SK-N-DZ (cell line): Measurements from ENCODE around the gene ARFGAP3.

Experiments
- DNase-seq: peaks from one replicate; pipeline ENCODE4 v3.0.0-alpha.2; 2015; ENCODE audit warnings: low spot score

The ARFGAP3 gene

DNA sequence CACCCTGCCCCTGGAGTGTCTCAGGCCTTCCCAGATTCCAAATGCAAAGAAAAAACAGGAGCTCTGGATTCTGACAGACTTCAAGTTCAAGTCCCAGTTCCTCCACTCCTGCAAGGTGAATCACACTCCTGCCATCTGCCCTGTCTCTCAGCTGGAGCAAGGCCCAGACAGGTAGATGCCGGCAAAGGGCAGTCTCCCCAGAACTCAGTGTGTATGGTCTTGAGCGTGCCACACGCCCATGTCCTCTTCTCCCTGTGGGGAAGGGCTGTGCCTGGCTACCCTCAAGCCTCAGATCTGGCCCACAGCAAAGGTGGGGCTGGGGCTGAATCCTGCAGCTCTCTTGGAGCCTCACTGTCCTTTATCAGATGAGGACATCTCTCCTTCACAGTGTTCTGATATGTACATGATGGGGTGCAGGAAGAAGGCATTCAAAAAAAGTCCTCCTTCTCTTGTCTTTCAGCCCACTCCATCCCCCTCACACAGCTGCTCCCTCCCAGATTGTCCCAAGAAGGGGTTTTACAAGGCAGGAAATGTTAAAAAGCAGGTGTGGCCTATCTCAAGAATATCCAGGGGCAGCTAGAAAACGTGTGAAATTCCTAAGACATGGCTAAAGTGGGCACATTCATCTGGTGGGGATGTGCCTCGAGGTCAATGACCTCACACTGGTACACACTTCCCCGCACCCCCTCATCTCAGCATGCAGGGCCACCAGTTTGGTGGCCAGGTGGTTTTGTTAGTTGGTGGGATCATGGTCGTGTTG, 27.7 kb upstream of the ARFGAP3 start:
- no peak for DNase-seq

DNA sequence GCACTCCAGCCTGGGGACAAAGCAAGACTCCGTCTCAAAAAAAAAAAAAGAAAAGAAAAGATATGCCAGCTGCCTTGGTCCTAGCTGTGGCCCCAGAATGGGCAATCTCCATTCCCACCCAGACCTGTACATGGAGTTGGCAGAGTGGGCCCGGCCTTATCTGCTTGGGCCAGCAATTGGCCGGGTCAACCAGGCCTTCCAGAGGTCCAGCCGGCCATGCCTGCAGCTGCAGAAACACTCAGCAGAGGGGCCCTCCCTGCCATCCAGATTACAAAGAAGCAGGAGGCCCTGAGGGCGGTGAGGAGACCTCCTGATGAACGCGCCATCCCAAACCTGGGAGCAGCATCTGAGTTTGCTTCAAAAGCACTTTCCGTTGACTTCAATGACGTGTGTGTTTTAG, 26.9 kb upstream of the ARFGAP3 start:
- no peak for DNase-seq

DNA sequence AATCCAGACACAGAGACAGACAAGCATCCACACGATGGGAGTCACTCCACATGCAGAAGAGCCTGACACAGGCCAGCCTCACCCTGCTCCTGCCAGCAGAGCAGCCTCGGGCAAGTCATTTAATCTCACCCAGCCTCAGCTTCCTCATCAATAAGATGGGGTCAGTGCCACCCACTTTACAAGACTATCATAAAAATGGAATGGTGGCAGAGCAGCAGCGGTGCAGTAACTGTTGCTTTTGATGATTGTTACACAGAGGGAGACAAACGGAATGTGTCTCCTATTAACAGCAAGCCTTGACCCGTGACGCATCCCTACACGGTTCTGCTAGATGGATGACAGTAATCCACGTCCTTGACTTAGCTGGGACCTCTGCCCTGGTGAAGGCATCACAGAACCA, 26.0 kb upstream of the ARFGAP3 start:
- no peak for DNase-seq

DNA sequence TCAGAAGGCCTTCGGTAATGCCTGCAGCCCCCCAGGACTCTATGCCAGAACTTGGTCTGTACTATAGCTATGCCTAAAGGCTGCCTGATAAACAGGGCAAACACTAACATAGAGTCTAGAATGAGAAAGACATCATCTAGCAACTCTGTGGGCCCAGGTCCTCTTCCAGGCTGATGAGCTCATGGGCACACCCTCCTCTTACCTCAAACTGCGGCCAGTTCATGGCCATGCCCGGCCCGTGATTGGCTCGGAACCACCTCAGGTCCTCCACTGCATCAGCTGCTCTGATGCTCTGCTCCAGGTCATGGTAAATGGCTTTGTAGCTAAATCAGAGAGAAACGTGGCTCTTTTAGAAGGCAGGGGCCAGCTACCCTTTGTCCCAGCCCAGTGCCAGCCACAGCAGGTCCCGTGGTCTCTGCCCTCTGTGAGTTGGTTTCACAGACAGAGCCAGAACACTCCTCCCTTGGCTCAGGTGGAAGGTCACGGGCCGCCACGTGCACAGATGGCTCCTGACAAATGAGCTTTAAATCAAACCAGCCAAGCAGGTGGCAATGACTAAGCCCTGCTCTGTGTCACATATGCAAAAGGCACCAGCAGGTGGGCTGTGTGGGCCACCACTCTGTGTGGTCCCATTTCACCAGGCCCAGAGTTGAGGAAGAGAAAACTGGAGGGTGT, 25.0 kb upstream of the ARFGAP3 start:
- DNase-seq: no peak

DNA sequence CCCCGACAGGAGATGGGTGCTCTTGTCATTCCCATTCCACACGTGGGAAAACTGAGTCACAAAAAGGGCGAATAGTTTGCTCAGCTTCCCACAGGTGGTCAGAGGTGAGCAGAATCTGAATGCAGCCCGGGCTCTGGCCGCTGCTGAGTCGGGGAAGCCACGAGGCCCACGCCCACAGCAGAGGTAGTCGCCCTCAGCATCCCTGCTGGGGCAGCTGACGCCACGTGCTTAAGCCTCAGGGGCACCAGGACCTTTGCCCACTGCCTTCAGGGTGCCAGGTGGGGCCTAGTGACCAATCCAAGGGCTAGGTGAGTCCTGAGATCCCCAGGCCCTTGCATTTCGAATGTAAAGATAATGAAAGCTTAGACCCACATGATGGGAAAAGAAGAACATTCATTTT, 24.2 kb upstream of the ARFGAP3 start:
- DNase-seq: no peak

DNA sequence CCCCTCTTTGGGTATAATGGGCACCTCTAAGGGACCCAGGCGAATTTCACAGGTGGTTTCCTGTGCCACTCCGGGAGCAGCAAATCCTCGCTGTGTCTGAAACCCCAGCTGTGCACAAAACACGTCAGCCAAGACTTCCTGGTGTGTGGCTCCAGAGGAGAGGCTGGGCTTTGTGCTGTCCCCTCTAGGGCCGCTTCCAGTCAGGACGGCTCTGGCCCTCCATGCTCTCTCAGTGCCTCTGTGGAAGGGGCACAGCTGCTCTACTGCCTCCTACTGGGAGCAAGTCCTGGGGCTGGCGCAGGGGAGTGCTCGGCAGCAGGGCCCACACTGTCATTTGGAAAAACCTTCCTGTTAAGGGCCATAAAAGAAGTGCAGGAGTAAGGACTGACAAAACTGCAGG, 23.7 kb upstream of the ARFGAP3 start:
- no peak for DNase-seq

DNA sequence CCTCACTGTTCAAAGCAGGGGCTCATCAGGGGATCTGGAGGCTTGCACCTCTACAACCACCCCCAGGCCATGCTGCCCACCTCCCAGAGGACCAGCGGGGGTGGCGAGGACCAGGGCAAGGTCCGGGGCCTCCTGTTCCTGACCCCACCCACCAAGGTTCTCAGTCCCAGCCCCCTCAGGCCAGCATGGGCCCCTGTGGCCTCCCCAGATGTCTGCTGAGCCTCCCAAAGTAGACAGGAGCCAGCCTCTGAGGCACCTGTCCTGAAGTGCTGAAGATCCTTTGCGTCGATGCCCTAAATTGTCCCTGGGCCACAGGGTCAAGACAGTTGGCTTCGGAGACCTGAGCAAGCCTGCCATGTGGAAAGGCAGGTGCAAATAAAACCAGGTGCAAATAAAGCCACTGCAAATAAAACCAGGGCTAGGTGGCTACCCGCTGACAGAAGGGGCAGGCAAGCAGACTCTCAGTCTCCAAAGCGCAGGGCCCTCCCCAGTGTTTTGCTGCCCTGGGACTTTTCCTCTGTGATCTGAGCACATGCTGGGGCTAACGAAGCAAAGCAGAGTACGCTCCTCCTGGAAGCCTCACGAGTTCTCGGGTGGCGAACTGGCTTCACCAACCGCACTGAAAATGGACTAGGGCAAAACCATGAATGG, 22.4 kb upstream of the ARFGAP3 start:
- no peak for DNase-seq

DNA sequence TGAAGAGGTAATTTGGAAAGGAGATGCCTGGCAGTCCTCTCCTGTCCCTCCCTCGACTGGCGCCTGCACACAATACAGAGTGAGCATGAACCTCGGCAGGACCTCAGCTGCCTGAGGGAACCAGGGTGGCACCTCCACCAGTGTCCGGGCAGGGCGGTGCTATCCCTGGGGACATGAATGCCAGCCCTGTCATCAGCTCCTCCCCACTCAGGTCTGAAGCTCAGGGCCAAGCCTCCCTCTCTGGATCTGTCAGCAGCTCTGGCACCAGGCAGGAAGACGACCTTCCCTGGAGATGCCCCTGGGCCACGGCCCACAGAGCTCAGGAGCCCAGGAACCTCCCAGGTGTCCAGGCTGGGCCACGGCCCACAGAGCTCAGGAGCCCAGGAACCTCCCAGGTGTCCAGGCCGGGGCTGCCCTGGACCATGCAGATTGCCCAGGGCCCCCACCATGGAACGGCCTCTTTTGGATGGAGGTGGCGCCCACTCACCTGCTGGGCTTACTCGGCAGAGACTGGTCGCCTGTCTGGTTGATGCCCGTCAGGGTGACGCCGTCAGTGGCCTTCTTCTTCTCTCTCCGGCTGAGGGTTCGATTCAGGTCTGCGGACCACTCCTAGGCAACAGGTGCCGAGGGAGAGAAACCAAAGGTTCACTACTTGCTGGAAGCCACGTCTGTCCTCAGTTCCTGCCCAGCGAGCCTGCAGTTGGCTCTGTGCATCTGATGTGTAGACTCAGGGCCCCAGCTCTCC, 21.7 kb upstream of the ARFGAP3 start:
- no peak for DNase-seq

DNA sequence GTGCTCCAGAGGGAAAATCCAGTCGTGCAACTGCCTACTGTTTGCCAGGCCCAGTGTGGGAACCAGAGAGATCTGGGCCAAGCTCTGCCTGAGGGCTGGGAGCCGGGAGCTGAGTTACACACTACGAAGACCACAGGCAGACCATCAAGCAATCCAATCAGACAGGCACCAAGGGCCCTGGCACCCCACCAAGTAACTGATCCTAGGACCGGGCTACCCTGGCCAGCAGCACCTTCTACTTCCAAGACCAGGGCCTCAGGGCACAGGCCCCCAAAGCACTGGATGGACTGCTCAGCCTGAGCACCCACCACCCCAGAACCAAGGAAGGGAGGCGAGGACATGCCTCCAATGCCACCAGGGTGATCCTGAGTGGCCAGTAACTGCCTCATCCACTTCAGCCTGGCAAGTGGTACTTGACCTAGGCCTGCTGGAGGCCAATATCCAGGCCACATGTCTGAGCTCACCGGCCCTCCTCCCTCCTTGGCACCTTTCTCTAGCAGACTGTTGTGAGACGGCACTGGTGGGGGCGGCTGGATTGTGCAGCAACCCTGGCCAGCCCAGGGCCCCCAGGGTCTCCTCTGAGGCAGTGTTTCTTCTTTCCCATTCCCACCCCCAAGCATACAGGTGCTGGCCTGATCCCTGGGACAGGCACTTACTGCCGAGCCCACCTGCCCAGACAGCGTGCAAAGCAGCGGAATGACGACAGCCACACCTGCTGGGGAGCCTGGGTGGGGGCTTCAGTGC, 20.7 kb upstream of the ARFGAP3 start:
- no peak for DNase-seq

DNA sequence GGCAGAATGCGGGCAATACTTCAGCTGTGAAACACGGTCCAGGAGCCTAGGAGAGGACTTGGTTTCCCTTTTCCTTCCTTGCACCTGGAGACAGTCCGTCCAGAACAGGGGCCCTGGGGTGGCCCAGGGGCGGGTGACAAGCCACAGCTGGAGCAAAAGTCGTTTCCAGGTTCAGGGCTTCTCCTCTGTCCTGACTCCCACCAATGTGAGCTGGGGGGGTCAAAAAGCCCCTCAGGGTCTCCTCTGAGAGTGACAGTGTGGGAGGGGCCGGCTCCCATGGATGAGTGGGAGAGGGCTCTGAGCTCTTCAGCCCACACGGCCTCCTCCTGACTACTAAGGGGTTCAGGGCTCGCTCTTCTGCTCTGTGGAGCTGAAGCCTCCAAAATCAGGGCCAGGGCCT, 20.1 kb upstream of the ARFGAP3 start:
- no peak for DNase-seq

DNA sequence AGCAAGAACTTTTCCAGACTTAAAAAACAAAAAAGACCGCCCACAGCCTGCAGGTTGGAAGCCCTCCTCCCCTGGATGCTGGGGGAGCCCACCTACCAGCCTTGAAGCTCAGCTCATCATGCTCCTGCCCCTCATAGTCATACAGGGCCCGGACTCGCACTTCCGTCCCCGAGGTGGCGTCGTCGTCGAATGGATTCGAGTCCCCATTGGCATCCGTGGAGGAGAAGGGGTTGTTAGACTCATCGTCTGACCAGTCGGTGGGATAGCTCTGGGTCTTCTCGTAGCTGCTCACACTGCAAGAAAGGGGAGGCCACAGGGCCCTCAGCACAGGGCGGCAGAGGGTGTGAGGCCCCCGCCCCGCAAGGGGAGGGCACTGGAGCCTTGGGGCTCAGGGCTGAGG, 19.0 kb upstream of the ARFGAP3 start:
- no peak for DNase-seq

DNA sequence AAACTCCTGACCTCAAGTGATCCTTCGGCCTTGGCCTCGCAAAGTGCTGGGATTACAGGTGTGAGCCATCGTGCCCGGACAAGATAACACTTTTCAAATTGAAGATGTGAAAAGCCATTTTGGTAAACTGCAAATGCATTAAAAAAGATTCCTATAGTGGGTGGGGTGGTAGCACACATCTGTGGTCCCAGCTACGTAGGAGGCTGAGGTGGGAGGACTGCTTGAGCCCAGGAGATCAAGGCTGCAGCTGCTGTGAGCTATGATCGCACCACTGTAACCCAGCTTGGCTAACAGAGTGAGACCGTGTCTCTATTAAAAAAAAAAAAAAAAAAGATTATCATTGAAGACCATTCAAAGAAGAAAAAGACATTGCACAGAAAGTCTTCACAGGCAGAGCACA, 16.9 kb upstream of the ARFGAP3 start:
- DNase-seq: no peak

DNA sequence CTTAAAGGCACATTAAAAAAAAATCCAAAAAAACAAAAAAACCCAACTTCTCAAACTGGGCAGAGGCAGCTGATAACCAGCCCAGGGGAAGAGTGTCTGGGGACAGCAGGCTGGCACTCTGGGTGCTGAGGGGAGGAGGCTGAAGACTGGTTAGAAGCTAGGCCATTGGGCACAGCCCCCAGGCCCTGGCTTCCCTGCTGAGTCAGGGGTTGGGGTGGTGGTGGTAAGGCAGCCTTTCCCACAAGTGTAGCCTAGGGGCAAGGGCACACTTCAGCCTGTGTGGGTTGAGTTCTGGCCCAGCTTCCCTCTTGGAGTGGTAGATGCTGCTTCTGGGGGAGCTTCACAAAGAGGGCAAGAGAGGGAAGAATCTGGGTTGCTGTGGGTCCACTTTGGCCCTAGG, 16.3 kb upstream of the ARFGAP3 start:
- no peak for DNase-seq

DNA sequence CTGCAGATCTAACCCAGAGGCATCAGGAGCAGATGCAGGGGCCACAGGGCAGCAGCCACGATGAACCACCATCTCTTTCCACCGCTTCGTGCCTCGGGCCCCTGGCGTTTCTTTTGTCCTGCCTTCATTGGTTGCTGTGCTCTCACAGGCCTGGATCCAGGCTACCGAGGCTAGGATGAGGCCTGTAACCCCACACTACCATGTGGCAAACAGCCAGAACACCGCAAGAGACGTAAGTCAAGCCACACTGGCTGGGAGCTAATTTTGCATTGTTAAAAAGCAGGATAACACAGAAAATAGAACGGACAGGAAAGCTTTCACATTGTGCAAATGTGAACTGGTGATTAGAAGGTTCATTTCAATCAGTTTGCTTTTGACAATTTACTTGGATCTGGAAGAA, 15.7 kb upstream of the ARFGAP3 start:
- no peak for DNase-seq

DNA sequence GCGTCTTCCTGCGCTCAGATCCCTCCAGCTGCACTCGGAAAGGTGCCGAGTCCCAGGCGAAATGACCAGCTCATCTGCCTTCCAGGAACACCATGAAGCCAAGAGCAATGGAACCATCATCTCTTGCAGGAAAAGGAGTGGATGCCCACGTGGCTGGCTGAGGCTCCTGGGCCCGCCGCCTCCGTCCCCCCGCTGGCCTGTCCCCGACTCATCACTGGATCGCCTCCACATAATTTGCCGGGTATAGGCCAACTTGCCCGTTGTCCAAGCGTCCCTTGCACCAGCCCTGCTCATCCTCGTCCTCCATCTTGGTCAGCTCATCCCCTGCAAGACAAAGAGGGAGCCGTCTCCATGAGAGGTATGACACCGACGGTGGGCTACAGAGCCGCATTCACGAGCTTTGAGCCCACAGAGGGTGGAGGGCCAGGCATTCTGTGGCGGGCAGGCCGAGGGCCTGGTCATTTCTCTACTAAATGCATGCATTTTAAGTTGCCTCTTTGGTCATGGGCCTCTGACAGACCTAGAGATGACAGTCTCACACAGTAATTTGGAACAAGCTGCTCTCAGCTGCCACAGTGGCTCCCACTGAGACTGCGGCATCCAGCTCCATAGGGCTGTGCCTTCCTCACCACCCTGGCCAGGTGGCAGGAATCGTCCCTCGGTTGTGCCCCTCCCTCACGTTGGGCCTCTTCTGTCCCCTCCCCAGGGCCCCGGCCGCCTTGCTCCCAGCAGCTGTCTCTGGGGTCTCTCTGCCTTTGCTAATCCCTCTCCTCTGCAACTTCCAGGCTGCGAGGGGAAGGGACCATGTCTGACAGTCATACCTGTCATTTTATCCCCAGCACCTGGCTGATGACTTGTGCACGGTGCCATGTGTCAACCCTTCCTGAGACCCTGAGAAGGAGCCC, 14.3 kb upstream of the ARFGAP3 start:
- DNase-seq: no peak

DNA sequence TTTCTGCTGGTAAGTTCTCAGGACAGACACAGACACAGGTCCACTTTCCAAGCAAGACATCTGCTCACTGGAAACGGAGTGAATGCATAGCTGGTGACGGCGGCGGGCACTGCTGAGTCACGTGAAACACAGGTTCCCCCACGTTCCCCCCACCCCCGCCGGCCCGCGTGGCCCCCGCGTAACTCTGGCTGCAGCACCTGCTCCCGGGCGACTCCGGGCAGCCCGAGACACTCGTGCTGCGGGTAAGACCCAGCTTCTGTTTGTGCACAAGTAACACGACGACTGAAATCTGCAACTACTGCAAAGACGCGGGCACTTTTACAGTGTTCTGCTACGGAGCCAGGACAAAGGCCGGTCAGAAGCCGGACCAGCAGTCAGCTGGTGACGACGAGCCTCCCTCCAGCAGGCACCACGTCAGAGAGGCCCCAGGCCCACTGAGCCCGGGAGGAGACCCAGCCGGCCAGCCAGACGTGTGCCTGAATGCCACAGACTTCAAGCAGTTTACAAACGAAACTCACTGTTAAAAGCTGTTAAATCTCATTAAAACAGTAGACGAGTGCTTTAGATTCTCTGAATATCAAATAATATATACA, 12.9 kb upstream of the ARFGAP3 start:
- no peak for DNase-seq

DNA sequence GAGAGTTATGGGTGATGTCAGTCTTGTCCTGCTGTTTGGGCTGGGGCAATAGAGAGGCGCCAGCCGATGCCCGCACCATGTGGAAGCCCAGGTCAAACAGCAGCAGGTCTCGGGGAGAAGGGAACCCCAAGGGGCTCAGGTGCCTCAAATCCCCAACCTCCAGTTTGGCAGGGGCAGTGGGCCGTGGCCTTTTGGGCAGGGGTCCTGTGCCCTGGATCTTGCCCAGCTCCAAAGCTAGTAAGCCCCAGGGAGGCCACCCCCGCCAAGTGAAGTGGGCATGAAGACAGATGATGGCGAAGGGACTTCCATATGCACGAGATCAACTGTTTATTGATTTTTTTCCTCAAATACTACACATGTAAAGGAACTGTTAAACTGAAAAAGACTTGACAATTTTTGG, 12.4 kb upstream of the ARFGAP3 start:
- no peak for DNase-seq

DNA sequence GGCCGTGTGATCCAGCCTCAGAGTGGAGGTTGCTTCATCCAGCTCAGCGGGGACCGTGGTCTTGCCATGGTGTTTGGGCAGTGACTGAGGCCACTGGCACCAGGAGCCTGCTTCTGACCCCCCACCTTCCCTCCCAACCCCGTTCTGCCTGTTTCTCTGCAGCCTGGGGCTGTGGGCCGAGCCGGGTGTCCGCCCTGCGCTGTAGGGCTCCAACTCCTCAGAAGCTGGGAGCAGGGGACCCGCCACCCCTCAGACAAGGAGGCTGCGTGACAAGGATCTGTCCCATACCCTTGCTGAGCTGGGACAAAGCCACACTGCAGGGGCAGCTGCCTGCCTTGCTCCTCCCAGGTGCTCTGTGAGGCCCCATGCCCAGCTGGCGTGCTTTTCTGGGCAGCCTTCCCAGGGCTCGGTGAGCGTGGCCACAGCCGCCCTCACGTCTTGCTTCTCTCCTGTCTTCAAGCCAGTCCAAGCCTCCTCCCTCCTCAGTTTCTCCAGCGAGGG, 11.7 kb upstream of the ARFGAP3 start:
- DNase-seq: no peak

DNA sequence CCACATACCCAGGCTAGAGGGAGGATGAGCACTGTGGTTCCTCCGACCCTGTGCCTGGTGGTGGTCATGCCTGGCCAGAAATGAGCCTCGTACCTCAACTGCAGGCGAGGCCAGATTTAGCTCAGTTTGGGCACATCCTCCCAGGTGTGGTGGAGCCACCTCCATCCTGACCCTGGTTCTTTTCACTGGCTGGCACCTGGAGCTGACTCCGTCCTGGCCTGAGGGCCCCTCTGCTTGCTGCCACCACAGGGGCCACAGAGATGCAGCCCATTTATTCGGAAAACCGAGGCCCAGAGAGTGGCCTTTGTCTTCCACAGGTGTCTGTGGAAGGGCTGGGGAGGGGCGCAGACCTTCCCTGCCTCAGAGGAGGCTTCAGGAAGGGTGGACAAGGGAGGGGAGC, 9.0 kb upstream of the ARFGAP3 start:
- DNase-seq: no peak

DNA sequence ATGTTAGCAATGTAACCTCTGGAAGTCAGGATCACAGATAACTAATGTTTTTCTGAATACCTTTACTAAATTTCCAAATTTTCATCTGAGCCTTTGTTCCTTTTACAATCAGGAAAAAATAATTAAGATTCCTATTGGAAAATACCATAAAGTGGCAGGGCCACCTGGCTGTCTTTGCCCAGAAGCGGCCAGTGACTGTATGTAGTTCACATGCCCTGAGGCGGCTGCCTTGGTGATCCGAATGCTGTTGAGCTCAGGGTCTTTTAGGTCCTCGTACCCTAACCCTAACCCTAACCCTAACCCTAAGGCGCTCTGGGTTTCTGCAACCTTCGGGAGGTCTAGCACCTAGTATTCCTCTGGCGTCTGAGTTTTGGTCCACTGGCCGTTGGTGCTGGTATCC, 8.5 kb upstream of the ARFGAP3 start:
- no peak for DNase-seq
